Hematopoietic multipotent progenitor cell treated with erythropoietin and hydrocortisone succinate and interleukin-3 and kit ligand, for 6 days (in vitro differentiated cells): ENCODE measurements around the gene GPR52.

Experiments used
- DNase-seq: peaks from one replicate; pipeline ENCODE4 v3.0.0-alpha.2; 2015

Gene GPR52

DNA sequence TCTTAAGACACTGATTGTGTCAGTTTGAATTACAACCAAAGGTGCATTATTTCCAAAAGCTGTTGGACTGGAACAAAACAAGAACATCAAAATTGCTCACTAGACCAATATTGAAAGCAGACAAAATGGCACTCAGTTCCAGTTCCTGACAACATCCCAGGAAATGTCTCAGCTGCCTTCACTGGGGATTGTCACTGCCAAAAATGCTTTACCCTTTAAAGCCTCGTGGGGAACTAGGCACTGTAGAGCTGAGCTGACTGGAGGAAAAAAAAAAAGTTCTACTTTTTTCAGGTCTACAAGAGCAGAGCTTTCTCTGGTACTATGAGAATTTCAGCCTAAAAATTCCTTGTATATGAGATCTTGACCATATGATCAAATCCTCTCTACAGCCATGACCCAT is 21.9 kb downstream of the GPR52 start:
- no peak for DNase-seq

DNA sequence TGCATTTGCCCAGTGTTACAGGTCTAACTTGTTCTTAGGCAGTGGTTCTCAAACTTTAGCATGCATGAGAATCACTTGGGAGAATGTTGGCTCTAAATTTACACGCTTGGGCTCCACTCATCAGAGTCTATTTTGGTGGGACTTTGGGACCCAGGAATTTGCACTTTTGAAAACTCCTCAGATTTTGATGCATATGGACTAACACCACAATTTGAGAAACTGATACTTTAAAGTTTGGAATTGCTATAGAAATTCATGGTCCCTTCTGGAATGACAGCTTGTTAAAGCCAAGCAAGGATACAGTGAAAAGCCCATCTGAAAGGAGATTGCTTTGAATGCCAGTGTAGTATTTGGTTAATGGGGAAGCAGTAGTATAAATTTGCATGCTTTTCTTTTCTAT is 31.5 kb downstream of the GPR52 start:
- no peak for DNase-seq

DNA sequence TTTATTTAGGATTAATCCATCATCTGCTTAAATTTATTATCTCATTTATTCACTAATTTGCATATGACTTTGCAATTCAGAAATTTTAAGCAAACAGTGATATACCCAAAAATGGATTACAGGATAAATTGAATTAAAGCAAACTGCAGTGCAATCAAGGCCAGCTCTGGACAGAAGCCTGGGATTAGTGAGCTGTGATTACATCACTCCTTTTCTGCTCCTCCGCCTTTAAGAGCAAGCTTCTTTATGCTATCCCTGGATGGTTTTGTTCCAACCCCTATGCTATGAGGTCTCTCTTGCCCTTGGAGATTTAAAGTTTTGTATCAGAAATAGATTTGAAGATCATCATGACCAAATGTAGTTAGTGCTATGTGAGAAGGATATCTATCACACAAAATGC is 32.6 kb downstream of the GPR52 start:
- DNase-seq = no peak

DNA sequence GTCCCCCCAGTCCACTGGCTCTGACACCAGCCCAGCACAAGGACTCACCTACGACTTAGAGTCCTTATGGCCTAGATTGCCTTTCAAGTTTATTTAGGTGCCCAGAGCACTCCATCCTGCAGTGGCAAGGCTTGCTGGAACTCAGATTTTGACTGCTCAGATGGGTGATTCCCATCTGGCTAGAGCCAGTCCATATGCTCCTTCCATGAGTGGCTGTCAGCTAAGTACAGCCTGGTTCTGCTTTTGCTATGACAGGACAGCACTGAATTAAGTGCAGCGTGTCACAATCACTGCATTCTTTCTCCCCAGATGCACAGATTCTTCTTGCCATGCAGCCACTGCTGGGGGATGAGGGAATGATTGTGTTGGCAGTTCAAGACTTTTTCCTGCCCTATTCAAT is 43.8 kb downstream of the GPR52 start:
- no peak for DNase-seq

DNA sequence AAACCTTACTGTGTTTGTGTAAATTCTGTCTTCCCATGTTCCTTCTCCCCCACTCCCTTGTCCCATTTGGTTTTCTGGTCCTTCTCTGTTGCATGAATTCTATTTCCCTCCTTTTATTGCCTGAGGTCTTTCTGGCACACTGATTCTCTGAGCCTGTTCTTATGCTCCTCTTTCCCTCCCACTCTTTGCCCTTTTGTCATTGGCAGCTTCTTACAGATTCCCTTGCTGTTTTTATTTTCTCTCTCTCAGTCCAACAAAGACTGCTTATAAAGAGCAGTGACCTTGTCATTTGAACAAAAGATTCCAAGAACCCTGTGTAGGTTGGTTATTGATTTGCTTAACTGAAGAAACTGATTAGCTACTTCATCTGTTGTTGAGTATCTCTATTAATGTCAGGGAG is 49.7 kb downstream of the GPR52 start:
- DNase-seq = no peak
